GM18951 (cell line): Measurements from ENCODE around the gene CTNND2.

ENCODE experiments used
- POLR2A ChIP-seq: IDR thresholded peaks from 4 replicates; pipeline ENCODE4 v1.6.1; 2011; ENCODE audit warnings: mild to moderate bottlenecking; ENCODE audit not compliant: insufficient read length, insufficient read depth; ENCODE audit errors: extremely low read depth
- in situ Hi-C: fragments of 300-500 bp; cut with MboI; formaldehyde crosslinking; loops from one replicate; pipeline ENCODE4 v1.12.0; 2022; ENCODE audit warnings: low sequenced_read_pairs, mixed read lengths, inconsistent platforms; ENCODE audit not compliant: unreplicated experiment

CTNND2 gene

DNA sequence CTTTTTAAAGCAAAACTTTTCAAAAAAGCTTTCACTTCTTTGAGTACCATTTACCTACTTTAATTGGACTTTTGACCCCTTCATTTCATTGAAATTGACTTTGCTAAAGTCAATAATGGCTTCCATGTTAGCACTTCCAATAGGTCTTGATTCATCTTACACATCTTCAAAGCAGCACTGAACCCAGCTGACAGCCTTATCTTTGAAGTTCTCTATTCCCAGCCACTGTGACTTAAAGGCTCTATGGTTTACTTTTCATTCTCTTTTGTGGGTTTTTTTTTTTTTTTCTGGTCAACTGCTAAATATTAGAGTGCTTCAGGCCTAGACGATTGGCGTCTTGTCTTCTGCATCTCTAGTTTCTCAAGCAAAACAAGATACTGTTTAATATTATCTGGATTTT is 385.0 kb downstream of the CTNND2 start:
- no peak for TF ChIP-seq POLR2A
- in situ Hi-C loops, result no loop called here

DNA sequence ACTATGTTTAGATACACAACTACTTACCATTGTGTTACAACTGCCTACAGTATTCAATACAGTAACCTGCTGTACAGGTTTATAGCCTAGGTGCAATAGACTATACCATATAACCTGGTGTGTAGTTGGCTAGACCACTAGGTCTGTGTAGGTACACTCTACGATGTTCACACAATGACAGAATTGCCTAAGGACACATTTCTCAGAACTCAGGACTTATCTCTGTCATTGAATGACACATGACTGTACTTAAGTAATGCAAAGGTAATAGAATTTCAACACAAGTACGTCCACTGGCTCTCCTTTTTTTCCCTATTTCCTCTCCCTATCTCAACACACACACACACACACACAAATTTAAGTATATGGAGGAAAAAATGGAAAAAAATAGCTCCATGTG is 385.6 kb downstream of the CTNND2 start:
- in situ Hi-C loops, result no loop called here
- no peak for TF ChIP-seq POLR2A

DNA sequence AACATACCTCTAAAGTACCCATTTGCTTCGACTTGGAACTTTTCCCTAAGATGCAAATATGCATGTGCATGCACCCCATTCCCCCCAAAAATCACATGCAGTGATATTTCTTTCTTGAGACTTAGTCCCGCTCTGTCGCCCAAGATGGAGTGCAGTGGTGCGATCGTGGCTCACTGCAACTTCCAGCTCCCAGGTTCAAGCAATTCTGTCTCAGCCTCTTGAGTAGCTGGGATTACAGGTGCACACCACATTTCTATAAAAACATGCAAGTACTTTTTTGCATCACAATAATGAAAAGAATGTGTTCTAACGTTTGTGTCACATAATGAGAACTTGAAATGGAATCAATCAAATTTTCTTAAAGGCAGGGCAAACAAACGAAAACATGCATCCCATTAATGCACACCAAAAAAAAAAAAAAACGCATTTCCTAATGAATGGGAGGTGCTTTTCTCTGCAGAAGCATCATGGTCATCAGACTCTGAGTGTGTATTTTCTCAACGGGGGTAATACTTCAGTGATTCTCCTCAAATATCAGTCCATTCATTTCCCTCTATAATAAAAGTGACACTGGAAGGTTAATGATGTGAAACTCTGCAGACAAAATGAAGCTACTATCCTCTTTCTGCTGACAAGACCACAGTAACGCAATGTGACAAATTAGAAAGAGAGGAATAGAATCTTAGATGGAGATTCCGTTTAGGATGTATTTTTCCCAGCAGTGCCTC is 389.4 kb downstream of the CTNND2 start:
- no peak for TF ChIP-seq POLR2A
- in situ Hi-C loops, result no loop called here

DNA sequence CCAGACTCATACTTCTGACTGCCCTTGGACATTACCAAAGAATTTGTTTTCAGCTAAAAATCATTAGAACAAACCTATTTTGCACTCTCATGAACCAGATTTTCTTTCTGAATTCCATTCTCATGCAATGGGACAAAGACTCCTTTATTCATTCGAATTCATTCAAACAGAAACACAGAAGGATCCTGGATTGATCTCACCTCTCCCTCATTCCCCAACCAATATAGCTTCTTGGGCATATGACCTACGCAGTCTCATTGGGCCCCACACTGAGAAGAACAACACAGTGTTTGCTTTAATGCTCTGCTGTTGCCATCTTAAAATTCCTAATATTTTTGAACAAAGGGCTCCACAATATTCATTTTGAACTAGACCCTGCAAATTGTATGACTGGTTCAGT is 392.4 kb downstream of the CTNND2 start:
- in situ Hi-C loops, result no loop called here

DNA sequence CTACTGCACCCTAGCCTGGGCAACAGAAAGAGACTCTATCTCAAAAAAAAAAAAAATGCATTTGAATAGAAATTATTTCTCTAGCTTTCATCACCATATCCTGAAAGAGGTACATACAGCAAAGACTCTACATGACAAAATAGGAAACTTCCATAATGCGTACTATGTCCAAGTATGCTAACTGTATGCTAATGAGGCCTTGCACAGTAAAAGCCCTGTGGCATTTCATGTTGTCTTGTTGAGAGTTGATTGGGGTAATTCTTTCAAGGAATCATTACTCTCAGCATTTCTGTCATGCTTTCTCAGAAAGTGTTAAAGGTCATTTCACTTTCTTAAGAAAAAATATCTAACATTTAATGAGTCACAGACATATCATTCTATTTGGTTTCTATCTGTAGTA is 393.4 kb downstream of the CTNND2 start:
- in situ Hi-C loops, result no loop called here

More for the DNA sequence above, 392.4 kb downstream of the CTNND2 start:
- TF ChIP-seq POLR2A, result no peak

DNA sequence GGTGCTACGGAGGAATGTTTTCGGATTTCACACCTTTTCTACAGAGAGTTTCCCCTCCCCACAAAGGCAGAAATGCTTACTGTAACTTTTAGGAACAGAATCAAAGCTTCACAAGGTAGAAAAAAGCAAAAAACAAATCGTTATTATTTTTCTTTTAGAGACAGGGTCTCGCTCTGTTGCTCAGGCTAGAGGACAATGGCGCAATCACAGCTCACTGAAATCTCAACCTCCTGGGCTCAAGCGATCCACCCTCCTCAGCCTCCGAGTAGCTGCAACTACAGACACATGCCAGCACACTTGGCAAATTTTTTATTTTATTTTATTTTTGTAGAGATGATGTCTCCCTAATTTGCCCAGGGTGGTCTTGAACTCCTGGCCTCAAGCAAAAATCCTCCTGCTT is 394.5 kb downstream of the CTNND2 start:
- TF ChIP-seq POLR2A, result no peak
- in situ Hi-C loops, result no loop called here

More for the DNA sequence above, 393.4 kb downstream of the CTNND2 start:
- no peak for TF ChIP-seq POLR2A

DNA sequence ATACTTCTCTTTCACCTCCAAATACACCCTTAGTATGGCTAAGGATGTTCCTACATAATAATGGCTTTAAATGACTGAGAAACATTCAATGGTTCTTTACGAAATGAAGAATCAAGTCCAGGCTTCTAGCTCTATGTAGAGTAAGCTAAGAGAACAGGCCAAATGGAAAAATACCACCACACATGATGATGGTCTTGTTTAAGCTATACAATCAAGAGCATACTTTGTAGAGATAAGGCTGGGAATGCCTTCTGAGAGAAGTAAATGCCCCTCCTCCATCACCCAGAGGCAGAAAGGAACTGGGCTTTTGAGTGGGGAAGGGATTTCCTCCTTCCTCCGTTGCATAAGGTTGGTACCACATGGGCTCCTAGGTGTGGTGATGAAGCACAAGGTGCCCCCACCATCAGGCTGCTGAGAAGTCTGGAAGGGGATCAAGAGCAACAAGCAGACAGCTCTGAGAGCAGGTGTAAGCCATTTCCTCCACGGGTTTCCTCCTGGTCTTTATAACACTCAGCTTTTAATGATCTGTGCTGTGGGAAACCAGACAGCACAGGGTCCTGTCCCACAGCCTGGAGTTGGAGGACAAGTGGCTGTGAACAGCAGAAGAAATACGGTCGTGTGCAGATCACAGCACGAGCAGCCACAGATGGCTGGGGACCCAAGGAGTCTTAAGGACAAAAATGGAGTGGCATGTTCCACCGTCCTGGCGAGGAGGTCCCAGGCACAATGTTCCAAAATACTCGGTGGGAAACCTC is 396.9 kb downstream of the CTNND2 start:
- no peak for TF ChIP-seq POLR2A
- in situ Hi-C loops, result no loop called here

DNA sequence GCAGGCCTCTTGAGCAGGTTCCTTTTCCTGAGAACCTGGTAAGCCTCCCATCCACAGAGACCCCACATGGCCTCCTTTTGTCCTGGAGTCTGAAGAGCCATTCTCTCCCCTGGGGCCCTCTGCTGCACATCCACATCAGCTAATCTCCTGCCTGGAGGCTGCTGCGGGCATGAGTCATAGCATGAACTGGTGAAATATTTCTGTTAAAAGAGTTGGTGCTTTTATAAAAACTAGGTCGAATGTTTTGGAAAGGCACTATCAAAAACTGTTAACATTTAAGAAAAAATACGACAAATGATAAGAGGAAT is 399.4 kb downstream of the CTNND2 start:
- TF ChIP-seq POLR2A, result no peak
- in situ Hi-C loops, result no loop called here

DNA sequence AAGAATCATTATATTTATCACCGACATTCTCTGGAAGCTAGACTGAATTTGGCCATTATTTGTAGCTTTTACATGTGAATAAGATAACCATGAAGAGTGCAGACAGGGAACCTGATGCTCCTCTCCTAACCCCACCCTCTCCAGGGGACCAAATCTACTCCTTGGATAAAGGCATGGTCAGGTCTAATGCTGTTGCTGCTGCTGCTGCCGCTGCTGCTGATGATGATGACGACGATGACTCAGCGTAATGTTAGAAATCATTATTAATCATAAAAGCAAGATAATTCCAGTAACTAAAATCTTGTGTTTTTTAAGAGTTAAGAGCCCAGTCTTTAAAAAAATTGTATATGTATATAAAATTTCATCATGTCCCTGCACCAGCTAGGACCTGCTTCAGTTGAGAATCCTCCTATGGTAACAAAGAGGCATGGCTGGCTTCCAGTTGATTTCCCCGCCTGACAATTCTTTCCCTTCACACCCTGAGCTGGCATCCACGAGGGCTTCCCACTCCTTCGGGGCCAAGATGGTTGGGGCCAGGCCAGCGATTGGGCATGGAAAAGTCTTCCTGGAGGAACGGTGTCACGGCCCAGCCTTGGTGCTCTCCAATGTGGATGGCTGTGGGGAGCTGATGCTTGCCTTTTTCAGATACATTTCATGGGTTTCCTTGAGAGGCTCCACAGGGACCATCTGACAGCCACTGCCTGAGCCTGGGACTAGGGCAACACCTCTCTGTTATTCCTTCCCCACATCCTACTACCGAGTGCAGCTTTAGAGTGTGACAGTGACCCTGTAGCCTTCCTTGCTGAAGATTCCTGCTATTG is 400.0 kb downstream of the CTNND2 start:
- TF ChIP-seq POLR2A, result no peak
- in situ Hi-C loops, result no loop called here

DNA sequence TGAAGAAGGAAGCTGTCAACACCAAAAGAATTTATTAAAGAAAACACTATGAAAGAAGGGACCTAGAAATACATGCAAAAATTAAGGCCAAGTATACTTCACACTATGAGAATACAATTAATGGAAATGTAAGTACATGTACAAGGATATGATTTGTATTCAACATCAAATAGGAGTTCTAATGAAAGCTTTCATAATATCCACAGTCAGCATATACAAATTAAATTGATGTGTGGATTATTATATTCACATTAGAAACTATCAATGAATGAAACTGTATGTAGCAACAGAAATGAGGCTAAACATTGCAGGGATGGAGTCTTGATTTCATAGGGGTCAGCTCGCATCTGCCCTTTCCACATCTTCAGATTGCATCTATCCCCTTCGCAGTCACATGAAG is 401.5 kb downstream of the CTNND2 start:
- in situ Hi-C loops, result no loop called here
- TF ChIP-seq POLR2A, result no peak

DNA sequence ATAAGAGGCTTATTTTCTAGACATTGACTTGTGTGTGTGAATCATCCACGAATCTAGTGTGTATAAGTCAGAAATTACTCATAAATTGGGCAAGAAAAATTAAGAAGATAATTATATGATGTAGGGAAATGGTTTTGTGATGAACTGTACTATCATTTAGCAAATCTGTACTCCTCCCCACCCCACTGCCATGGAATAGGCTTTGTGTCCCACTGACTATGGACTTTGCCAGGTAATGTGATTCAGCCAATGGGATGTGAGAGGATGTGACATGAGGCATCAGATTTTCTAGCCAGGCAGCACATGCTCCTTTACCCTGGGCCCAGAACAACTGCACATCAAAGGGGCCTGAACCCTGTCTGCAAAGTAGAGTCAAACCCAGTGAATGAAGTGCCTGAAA is 406.6 kb downstream of the CTNND2 start:
- no peak for TF ChIP-seq POLR2A
- in situ Hi-C loops, result no loop called here

DNA sequence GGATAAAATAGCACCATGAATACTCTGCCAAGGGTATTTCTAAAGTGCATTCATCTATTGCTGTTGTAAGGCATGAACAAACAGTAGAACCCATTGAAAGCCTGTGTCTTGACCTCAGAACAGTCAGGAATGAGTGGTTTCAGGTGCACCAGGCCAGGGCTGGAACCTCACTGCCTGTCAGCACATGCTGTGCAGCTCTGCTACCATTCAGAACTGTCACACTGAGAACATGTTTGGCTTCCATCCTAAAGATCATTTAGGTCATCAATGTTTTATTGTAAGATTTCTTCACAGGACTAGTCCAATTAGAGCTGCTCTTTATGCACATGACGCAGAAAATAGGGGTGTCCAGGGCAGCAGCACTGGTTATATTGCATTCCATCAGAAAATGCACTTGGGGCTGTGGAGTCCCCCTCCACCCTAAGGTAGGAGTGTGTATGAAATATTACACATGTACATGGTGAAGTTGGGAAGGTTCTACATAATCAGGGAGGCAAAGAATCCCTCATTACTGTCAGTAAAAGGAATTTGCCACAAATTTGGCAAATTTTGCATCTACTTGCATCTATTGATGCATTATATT is 408.0 kb downstream of the CTNND2 start:
- in situ Hi-C loops, result no loop called here
- TF ChIP-seq POLR2A, result no peak

DNA sequence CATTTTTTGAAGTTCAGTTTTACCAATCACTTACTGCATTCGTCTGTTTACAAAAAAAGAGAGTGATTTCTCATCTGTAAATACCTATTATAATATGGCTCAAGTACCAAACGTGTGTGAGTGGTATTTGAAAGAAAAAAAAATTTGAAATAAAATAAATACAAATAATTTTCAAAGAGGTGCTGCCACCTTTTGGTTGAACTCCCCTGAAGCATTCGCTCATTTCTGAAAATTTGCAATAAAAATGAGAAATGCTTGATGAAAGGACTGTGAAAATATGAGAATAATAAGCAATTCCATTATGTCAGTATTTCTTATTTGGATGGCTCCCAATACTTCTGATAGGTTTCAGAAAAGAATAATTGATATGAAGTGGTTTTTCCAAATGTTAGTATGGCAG is 409.9 kb downstream of the CTNND2 start:
- in situ Hi-C loops, result no loop called here
- TF ChIP-seq POLR2A, result no peak

DNA sequence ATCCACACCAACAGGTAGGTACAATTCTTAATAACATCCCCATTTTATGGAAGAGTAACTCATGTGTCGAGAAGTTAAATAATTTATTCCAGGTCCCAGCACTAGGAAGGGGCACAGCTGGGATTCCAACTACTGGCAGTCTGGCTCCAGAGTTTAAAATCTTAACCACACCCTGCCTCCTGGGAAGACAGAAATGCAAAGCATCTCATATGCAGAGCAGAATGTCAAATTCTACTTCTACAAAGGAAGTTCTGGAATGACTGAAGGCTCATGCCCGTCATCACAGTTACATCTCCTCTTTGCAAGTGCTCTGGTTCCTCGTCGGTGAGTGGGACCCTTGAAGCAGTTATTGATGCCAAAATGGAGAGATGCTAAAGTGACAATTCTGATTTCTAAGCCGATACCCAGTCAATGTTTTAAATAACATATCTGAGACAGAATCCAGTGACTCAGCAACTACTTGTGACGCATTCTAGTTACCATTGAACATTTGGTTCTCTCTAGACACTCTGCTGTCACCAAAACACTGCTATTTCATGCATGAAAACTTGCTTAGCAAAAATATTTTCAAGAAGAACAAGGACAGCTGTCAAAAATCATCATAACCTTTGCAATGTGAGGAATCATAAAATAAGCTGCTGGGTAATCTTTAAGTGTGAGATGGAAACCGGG is 412.7 kb downstream of the CTNND2 start:
- no peak for TF ChIP-seq POLR2A
- in situ Hi-C loops, result no loop called here
